B cell (primary cell): ENCODE measurements around the gene ANKRD10.

Source experiments
- EZH2 ChIP-seq: IDR thresholded peaks from 2 replicates; pipeline ENCODE4 v1.6.1; 2012; ENCODE audit warnings: borderline replicate concordance, low read depth, mild to moderate bottlenecking, moderate library complexity, low read length; ENCODE audit not compliant: insufficient read depth, poor library complexity, severe bottlenecking
- TF ChIP-seq, protein P1 (sequence below): fragments of 200-600 bp; IDR thresholded peaks from one replicate; pipeline ENCODE4 v1.8.0; 2022; ENCODE audit warnings: antibody characterized with exemption, mild to moderate bottlenecking

DNA sequence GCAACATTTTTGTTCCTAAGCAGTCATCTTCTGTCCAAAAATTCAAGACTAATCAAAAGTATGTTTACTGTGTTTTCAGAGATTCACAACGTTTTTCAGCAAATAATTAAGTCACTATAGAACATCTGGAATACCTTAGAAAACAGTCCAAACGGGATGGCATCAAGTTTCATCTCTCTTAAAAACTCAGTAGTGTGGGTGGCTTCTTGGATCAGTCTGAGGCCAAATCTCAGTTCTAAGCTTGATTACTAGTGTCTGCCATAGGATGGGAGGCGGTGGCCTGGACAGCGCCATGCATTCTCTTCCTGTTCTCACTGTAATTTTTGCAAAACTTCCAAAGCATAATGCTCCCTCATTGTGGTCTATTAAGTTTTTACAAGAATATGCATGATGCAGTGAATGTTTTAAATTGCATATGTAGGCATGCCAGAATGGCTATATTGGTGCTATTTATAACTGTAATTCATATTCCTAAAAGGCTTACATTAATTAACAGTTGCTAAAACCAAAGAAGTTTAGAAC lies 37.1 kb downstream of the ANKRD10 start:
- TF ChIP-seq, protein P1, sequence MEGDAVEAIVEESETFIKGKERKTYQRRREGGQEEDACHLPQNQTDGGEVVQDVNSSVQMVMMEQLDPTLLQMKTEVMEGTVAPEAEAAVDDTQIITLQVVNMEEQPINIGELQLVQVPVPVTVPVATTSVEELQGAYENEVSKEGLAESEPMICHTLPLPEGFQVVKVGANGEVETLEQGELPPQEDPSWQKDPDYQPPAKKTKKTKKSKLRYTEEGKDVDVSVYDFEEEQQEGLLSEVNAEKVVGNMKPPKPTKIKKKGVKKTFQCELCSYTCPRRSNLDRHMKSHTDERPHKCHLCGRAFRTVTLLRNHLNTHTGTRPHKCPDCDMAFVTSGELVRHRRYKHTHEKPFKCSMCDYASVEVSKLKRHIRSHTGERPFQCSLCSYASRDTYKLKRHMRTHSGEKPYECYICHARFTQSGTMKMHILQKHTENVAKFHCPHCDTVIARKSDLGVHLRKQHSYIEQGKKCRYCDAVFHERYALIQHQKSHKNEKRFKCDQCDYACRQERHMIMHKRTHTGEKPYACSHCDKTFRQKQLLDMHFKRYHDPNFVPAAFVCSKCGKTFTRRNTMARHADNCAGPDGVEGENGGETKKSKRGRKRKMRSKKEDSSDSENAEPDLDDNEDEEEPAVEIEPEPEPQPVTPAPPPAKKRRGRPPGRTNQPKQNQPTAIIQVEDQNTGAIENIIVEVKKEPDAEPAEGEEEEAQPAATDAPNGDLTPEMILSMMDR = no peak
- no peak for TF ChIP-seq EZH2
